HEK293T (cell line): ENCODE data around the gene ANKRD7.

ENCODE experiments used
- BHLHE40 ChIP-seq: fragments of 450-650 bp; IDR thresholded peaks from 2 replicates; pipeline ENCODE4 v1.6.1; 2016; ENCODE audit warnings: mild to moderate bottlenecking, moderate library complexity, borderline replicate concordance
- FOXM1 ChIP-seq: fragments of 450-650 bp; IDR thresholded peaks from 2 replicates; pipeline ENCODE4 v1.6.1; 2017; ENCODE audit warnings: mild to moderate bottlenecking, borderline replicate concordance
- HDGF ChIP-seq: fragments of 450-650 bp; IDR thresholded peaks from 2 replicates; pipeline ENCODE4 v1.6.1; 2017; ENCODE audit warnings: antibody characterized with exemption, borderline replicate concordance
- LEF1 ChIP-seq: fragments of 450-650 bp; IDR thresholded peaks from 2 replicates; pipeline ENCODE4 v1.6.1; 2017; ENCODE audit warnings: mild to moderate bottlenecking, borderline replicate concordance
- SUZ12 ChIP-seq: fragments of 450-650 bp; IDR thresholded peaks from 2 replicates; pipeline ENCODE4 v1.6.1; 2016; ENCODE audit warnings: mild to moderate bottlenecking
- TARDBP ChIP-seq: fragments of 450-650 bp; IDR thresholded peaks from 2 replicates; pipeline ENCODE4 v1.6.1; 2016

DNA sequence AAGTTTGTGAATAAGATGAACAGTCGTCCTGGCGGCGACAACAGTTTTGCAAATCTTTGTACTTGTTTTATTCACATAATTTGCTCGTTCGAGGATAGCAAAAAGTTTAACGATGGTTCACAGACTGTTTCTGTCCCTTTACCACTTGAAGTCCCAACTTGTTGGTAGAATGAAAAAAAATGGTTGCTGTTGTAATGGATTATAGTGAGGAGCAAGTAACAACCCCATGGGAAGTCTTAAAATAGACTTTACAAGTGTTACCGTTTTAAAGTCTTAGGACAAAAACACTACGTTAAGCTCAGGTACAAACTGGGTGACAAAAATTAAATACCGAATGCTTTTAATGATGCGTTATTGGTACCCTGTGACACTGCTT, 40.0 kb upstream of the ANKRD7 start:
- no peak for TF ChIP-seq SUZ12
- no peak for TF ChIP-seq BHLHE40
- no peak for TF ChIP-seq HDGF
- no peak for TF ChIP-seq FOXM1
- TF ChIP-seq TARDBP: no peak
- TF ChIP-seq LEF1: no peak
